ENCODE measurements around the gene TMEM203. TPM values are rescaled to one million over a fixed set of nuclear protein-coding genes. Genes with fewer than 3 reads are reported as not detected.

The TMEM203 gene
- total RNA-seq, 2 donors from 2014 or later, result 35.3 to 47.8 TPM

DNA sequence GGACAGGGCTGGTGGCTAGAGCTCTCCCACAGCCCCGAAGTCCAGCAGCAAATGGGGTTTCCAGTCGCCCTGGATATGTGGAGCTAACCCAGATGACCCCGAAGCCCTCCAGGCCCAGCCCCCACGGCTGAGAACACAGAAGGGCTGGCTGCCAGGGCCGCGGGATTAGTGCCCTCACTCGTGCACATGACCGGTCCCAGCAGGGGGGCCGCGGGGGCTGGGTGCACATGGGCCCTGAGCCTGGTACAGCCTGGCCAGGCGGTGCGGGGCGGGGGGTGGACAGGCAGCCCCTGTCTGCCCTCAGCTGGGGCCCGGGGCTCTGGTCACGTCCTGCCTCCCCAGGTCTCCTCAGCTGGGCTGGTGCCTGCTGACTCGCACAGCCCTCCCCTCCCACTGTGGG is 11.1 kb downstream of the TMEM203 start:
- intact Hi-C loops (cut with DNase I), result no loop called here
- DNase-seq (ENCODE audit: low spot score), result no peak
- Histone ChIP-seq H3K4me1 (replicated peaks) (peaks cover 45% of the 10 kb centered on the region), H3K27me3 (replicated peaks; ENCODE audit: insufficient read depth) (no peaks in the 10 kb centered on the region), H3K9me3 (no peaks in the 10 kb centered on the region), H3K27ac (no peak overlapping the region), H3K4me3 (no peak overlapping the region), H3K36me3 (peaks cover 0 to 3% of the 10 kb centered on the region in 2 donors)
- no peak for TF ChIP-seq POLR2A (IDR thresholded peaks at IDR 0.05)
- TF ChIP-seq, protein P1, sequence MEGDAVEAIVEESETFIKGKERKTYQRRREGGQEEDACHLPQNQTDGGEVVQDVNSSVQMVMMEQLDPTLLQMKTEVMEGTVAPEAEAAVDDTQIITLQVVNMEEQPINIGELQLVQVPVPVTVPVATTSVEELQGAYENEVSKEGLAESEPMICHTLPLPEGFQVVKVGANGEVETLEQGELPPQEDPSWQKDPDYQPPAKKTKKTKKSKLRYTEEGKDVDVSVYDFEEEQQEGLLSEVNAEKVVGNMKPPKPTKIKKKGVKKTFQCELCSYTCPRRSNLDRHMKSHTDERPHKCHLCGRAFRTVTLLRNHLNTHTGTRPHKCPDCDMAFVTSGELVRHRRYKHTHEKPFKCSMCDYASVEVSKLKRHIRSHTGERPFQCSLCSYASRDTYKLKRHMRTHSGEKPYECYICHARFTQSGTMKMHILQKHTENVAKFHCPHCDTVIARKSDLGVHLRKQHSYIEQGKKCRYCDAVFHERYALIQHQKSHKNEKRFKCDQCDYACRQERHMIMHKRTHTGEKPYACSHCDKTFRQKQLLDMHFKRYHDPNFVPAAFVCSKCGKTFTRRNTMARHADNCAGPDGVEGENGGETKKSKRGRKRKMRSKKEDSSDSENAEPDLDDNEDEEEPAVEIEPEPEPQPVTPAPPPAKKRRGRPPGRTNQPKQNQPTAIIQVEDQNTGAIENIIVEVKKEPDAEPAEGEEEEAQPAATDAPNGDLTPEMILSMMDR (IDR thresholded peaks at IDR 0.05), result no peak
- TF ChIP-seq POLR2AphosphoS5 (IDR thresholded peaks at IDR 0.05), result no peak
- 50% methylated on average over 16 of the region's 16 CpGs for WGBS

DNA sequence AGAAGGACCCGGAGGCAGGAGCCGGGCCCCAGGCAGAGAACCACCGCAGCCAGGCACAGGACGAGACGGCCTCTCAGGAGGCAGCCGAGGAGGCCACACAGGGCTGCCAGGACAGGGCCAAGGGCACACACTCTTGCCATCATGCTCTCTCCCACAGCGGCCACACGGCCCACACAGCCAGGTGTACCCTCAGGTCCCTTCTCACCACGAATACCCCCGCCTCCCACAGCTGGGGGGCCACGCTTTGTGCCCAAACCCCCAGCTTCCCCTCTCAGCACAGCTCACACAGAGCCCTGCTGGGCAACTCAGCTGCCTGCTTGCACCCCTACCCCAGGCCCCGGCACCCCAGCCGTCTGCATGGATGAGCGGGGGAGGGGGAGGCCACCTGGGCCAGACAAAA is 11.7 kb downstream of the TMEM203 start:
- no peak for DNase-seq (ENCODE audit: low spot score)
- Histone ChIP-seq H3K9me3 (no peaks in the 10 kb centered on the region), H3K27ac (no peak overlapping the region), H3K36me3 (peaks cover 0 to 3% of the 10 kb centered on the region in 2 donors), H3K4me3 (no peak overlapping the region), H3K27me3 (replicated peaks; ENCODE audit: insufficient read depth) (no peaks in the 10 kb centered on the region), H3K4me1 (replicated peaks) (peaks cover 40% of the 10 kb centered on the region)
- WGBS, result 87% methylated on average over 8 of the region's 14 CpGs
- TF ChIP-seq POLR2AphosphoS5 (IDR thresholded peaks at IDR 0.05), result no peak
- TF ChIP-seq, protein P1 (IDR thresholded peaks at IDR 0.05), result no peak
- TF ChIP-seq POLR2A (IDR thresholded peaks at IDR 0.05), result no peak
- intact Hi-C loops (cut with DNase I), result no loop called here

DNA sequence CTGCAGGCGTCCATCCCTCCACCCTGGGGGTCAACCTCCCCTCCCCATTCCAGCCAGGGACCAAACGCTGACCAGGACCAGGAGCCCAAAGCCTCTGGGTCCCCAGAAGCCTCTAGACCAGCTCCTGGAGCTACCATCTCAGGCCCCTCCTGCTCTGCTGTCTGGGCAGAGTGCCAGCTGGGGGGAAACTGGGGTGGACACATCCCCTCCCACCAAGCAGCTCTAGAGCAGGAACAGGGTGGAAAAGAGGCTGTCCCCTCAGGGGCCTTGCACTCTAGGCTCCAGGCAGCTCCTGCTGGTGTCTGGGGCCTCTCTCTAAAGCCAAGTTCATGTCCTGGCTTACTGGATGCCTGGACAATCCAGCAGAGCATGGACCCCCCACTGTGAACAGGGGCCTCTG is 12.6 kb downstream of the TMEM203 start:
- 90% methylated on average over 2 of the region's 2 CpGs for WGBS
- Histone ChIP-seq H3K4me1 (replicated peaks) (peaks cover 35% of the 10 kb centered on the region), H3K27ac (no peak overlapping the region), H3K9me3 (no peaks in the 10 kb centered on the region), H3K27me3 (replicated peaks; ENCODE audit: insufficient read depth) (no peaks in the 10 kb centered on the region), H3K36me3 (peaks cover 0 to 3% of the 10 kb centered on the region in 2 donors), H3K4me3 (no peak overlapping the region)
- DNase-seq (ENCODE audit: low spot score), result no peak
- intact Hi-C loops (cut with DNase I), result no loop called here
- TF ChIP-seq, protein P1 (IDR thresholded peaks at IDR 0.05), result no peak
- TF ChIP-seq POLR2AphosphoS5 (IDR thresholded peaks at IDR 0.05), result no peak
- TF ChIP-seq POLR2A (IDR thresholded peaks at IDR 0.05), result no peak

DNA sequence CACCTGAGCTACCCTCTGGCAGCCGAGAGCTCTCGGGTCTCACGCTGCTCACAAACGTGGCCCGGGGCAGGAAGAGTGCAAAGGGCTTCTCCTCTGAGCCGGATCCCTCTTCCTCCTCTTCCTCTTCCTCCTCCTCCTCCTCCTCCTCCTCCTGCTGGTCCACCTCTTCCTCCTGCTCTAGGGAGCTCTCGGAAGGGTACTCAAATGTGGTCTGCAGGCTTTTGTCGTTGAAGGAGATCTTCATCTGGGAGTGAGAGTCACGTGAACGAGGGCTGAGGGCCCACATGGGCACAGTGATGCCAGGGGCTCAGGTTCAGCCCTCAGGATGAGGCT is 13.0 kb downstream of the TMEM203 start:
- Histone ChIP-seq H3K36me3 (peaks cover 0 to 3% of the 10 kb centered on the region in 2 donors), H3K27ac (no peak overlapping the region), H3K27me3 (replicated peaks; ENCODE audit: insufficient read depth) (no peaks in the 10 kb centered on the region), H3K4me3 (no peak overlapping the region), H3K9me3 (no peaks in the 10 kb centered on the region), H3K4me1 (replicated peaks) (peaks cover 33% of the 10 kb centered on the region)
- intact Hi-C loops (cut with DNase I), result no loop called here
- TF ChIP-seq POLR2A (IDR thresholded peaks at IDR 0.05), result no peak
- no peak for TF ChIP-seq POLR2AphosphoS5 (IDR thresholded peaks at IDR 0.05)
- TF ChIP-seq, protein P1 (IDR thresholded peaks at IDR 0.05), result no peak
- no peak for DNase-seq (ENCODE audit: low spot score)
- 92% methylated on average over 10 of the region's 10 CpGs for WGBS

DNA sequence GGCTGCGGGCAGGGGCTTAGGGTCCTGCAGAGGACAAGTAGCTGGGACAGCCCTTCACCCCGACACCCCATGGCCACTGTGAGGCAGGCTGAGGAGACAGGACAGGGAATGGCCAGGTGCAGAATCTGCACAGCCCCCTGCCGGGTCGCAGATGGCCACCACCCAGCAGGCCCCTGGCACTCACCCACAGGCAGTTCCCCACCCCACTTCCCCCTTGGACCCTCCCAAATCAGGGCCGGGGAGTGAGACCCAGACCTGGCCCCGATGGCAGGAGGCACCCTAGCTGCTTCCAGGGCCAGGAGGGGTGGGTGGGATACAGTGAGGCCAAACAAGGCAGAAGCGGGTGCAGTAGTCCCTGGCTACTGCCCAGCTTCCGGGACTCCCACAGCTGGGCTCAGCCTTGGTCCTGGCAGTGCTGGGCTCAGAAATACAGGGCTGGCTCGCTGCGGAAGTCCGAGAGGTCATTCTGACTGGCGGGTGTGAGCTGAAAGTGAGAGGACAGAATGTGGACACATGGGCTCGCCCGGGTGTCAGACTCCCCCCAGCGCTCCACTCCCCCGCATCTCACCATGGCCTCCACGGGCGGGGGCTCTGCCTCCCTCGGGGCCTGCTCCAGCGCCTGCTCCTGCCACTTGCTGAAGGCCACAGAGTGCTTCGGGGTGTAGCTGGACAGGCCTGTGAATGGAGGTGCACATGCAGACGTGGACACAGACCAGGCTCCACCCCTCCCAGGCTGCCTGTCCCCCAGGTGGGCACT is 13.6 kb downstream of the TMEM203 start:
- Histone ChIP-seq H3K36me3 (peaks cover 0 to 3% of the 10 kb centered on the region in 2 donors), H3K4me1 (replicated peaks) (peaks cover 36% of the 10 kb centered on the region), H3K27me3 (replicated peaks; ENCODE audit: insufficient read depth) (no peaks in the 10 kb centered on the region), H3K4me3 (no peak overlapping the region), H3K27ac (no peak overlapping the region), H3K9me3 (no peaks in the 10 kb centered on the region)
- no peak for DNase-seq (ENCODE audit: low spot score)
- intact Hi-C loops (cut with DNase I), result no loop called here
- TF ChIP-seq POLR2AphosphoS5 (IDR thresholded peaks at IDR 0.05) (no peak), POLR2A (IDR thresholded peaks at IDR 0.05) (no peak)
- TF ChIP-seq, protein P1 (IDR thresholded peaks at IDR 0.05), result no peak
- WGBS, result 79% methylated on average over 21 of the region's 22 CpGs
